Tibial nerve (tissue), 4 donors: Measurements from ENCODE around the gene GLRX5.

Experiments used
- CTCF ChIP-seq, 5 experiments: fragments of 200-600 bp in 3 of 5; fragments of 450-650 bp in 2 of 5; sonication (generic) in 3 of 5; IDR thresholded peaks; one replicate each; pipeline ENCODE4 v1.5.1; 2016 to 2019; ENCODE audit warnings: antibody characterized with exemption in 5 of 5, mild to moderate bottlenecking in 3 of 5, moderate library complexity in 2 of 5
- EP300 ChIP-seq, 2 donors: sonication (generic); formaldehyde crosslinking; IDR thresholded peaks; one replicate each; pipeline ENCODE4 v1.6.1; 2017; ENCODE audit warnings: antibody characterized with exemption in 2 of 2, mild to moderate bottlenecking in 1 of 2
- POLR2A ChIP-seq, 2 donors: fragments of 450-650 bp; IDR thresholded peaks; one replicate each; pipeline ENCODE4 v1.6.1; 2017; ENCODE audit warnings: antibody characterized with exemption in 2 of 2, mild to moderate bottlenecking in 2 of 2, moderate library complexity in 2 of 2

DNA sequence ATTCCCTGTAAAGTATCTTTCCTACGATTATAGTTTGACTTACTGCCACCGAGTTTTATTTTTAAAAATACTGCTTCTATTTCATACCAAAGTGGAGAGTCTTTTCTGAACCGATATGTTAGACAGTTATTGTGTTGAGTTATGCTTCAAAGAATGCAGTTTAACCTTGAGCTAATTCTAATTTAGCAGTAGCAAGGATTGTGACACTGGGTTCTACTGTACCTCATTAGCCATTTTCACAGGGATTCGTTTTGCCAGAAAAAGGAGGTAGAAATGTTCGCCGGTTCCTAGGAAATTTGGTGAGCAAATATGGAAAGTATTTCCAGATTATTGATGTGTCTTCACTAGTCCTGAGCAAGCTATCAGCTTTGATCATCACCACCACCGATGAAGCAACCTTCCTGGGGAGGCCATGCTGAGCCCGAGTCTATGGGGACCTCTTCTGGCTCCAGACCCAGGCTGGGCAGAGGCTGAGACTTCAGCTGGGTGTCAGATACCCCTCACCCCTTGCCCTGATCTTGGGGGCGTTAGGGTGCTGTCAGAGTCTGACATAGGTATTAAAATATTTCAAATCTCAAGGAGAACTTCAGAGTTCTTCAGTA, 13.6 kb downstream of the GLRX5 start:
- no peak for TF ChIP-seq POLR2A (IDR thresholded peaks at IDR 0.05)
- no peak for TF ChIP-seq CTCF (IDR thresholded peaks at IDR 0.05)
- no peak for TF ChIP-seq EP300 (IDR thresholded peaks at IDR 0.05)
